Amniotic epithelial cell (primary cell): ENCODE data around the gene SET.
A peak's percentile ranks its signal among the peaks of the same experiment; 100 is the strongest.
"Not testable (repeated sequence)": the region's sequence is repeated elsewhere in the genome, so short reads cannot be mapped to it uniquely, and the experiment has no call there.

Experiments
- DNase-seq: peaks from one replicate; pipeline ENCODE4 v3.0.0-alpha.2; 2010; ENCODE audit warnings: low read depth

The SET gene

GRCh38 chr9:128687453-128687852 lies 1.6 kb upstream of the SET start:
- no peak for DNase-seq

GRCh38 chr9:128689293-128689774 lies 312 bp downstream of the SET start:
- DNase-seq = no peak

- peak; percentile 36 for DNase-seq
These were observed 1.0 kb downstream of the SET start for GRCh38 chr9:128689820-128690683.

GRCh38 chr9:128690684-128691034 lies 1.6 kb downstream of the SET start:
- no peak for DNase-seq

GRCh38 chr9:128693738-128694137 lies 4.7 kb downstream of the SET start:
- DNase-seq = not testable (repeated sequence)

GRCh38 chr9:128694344-128694743 lies 5.3 kb downstream of the SET start:
- DNase-seq = no peak

- no peak for DNase-seq
These were observed 8.1 kb downstream of the SET start for GRCh38 chr9:128696923-128697707.

GRCh38 chr9:128699096-128699795 lies 10.2 kb downstream of the SET start:
- not testable (repeated sequence) for DNase-seq

- no peak for DNase-seq
These were observed 12.3 kb downstream of the SET start for GRCh38 chr9:128701227-128701854.

- DNase-seq = peak; percentile 59
These were observed 13.5 kb downstream of the SET start, which contains the start of gene PKN3 for GRCh38 chr9:128702445-128702948. Gene PKN3 (plus strand): TSS chr9:128702503. CDS start chr9:128702916, 413 bp downstream.

- DNase-seq = no peak
These were observed 14.1 kb downstream of the SET start for GRCh38 chr9:128702949-128703615.

GRCh38 chr9:128703616-128704355 lies 14.8 kb downstream of the SET start:
- no peak for DNase-seq

GRCh38 chr9:128704356-128704670 lies 15.3 kb downstream of the SET start:
- DNase-seq = no peak

- DNase-seq = no peak
These were observed 16.3 kb downstream of the SET start for GRCh38 chr9:128705051-128705965.

GRCh38 chr9:128706045-128706444 lies 17.0 kb downstream of the SET start:
- DNase-seq = no peak

GRCh38 chr9:128706671-128707381 lies 17.8 kb downstream of the SET start:
- no peak for DNase-seq

GRCh38 chr9:128707446-128707845 lies 18.4 kb downstream of the SET start:
- no peak for DNase-seq

- DNase-seq = no peak
These were observed 23.7 kb downstream of the SET start for GRCh38 chr9:128712451-128713410.
